A673 (cell line): Measurements from ENCODE around the gene FILIP1. TPM values are rescaled to one million over a fixed set of nuclear protein-coding genes. Genes with fewer than 3 reads are reported as not detected.
"Not testable (repeated sequence)": the region's sequence is repeated elsewhere in the genome, so short reads cannot be mapped to it uniquely, and the experiment has no call there.

ENCODE experiments used
- BruUV-seq: library from RNA; stranded (reverse); fragments of 400-500 nt; replicated peaks from 2 replicates; lab custom pipeline; 2021; lab: Mats Ljungman, UMichigan
- CTCF ChIA-PET: fragments of 300-600 bp; sonication (Branson Sonifier 250); formaldehyde crosslinking; loops from one replicate; lab custom pipeline; 2022; ENCODE audit warnings: antibody characterized with exemption; lab: Charles Lee
- POLR2A ChIA-PET: fragments of 300-600 bp; sonication (Branson Sonifier 250); formaldehyde crosslinking; loops from one replicate; lab custom pipeline; 2022; ENCODE audit warnings: antibody characterized with exemption; ENCODE audit not compliant: low non-redundant PET; lab: Charles Lee
- DNase-seq: peaks from one replicate; pipeline ENCODE4 v3.0.0-alpha.2; 2015; ENCODE audit warnings: low spot score
- H3K27ac ChIP-seq: fragments of 200-600 bp; sonication (generic); 2 replicates; pipeline ENCODE4 v1.5.1; 2016; ENCODE audit warnings: mixed run types, low read depth, mild to moderate bottlenecking, mixed read lengths, antibody characterized with exemption, low read length; ENCODE audit not compliant: poor library complexity, severe bottlenecking
- H3K27me3 ChIP-seq: fragments of 200-600 bp; sonication (generic); replicated peaks from 2 replicates; pipeline ENCODE4 v1.6.1; 2017; ENCODE audit warnings: mixed run types, low read depth, mild to moderate bottlenecking, mixed read lengths, antibody characterized with exemption, low read length; ENCODE audit not compliant: insufficient read depth, poor library complexity
- H3K36me3 ChIP-seq: fragments of 200-600 bp; sonication (generic); 2 replicates; pipeline ENCODE4 v1.6.1; 2016; ENCODE audit warnings: mixed run types, mild to moderate bottlenecking, mixed read lengths, antibody characterized with exemption, low read length; ENCODE audit not compliant: insufficient read depth, poor library complexity, severe bottlenecking
- H3K4me1 ChIP-seq: fragments of 200-600 bp; sonication (generic); 2 replicates; pipeline ENCODE4 v1.6.1; 2017; ENCODE audit warnings: mixed run types, mild to moderate bottlenecking, mixed read lengths, antibody characterized with exemption, low read length; ENCODE audit not compliant: insufficient read depth, poor library complexity, severe bottlenecking
- H3K4me3 ChIP-seq: fragments of 200-600 bp; sonication (generic); 2 replicates; pipeline ENCODE4 v1.5.1; 2016; ENCODE audit warnings: low read depth, mixed run types, mild to moderate bottlenecking, mixed read lengths, low read length; ENCODE audit not compliant: poor library complexity, severe bottlenecking
- H3K9me3 ChIP-seq: fragments of 200-600 bp; sonication (generic); 2 replicates; pipeline ENCODE4 v1.6.1; 2016; ENCODE audit warnings: mixed run types, low read depth, mild to moderate bottlenecking, mixed read lengths, antibody characterized with exemption, low read length; ENCODE audit not compliant: poor library complexity, severe bottlenecking
- CTCF ChIP-seq: fragments of 300-800, 200-600 bp; sonication (generic); conservative IDR thresholded peaks from 2 replicates; pipeline ENCODE4 v1.5.1; 2017; ENCODE audit warnings: low read depth, mild to moderate bottlenecking, antibody characterized with exemption, low read length, moderate library complexity, mixed read lengths
- EZH2 ChIP-seq: fragments of 200-600 bp; sonication (generic); IDR thresholded peaks from 2 replicates; pipeline ENCODE4 v1.6.1; 2017; ENCODE audit warnings: borderline replicate concordance, low read depth, mild to moderate bottlenecking, mixed read lengths, antibody characterized with exemption, low read length; ENCODE audit not compliant: poor library complexity, severe bottlenecking
- intact Hi-C: fragments of 100-400 bp; cut with micrococcal nuclease; formaldehyde crosslinking; loops from one replicate; pipeline ENCODE4 v1.10.0; 2022; ENCODE audit not compliant: unreplicated experiment
- total RNA-seq: library from RNA; stranded (reverse); gene quantifications from 2 replicates; pipeline ENCODE4 v1.2.3, GENCODE V29; 2021

FILIP1 gene
- total RNA-seq, 1 experiment from 2014 or later = 0.32 TPM

GRCh38 chr6:75438013-75438431 lies 55.6 kb downstream of the FILIP1 start:
- ChIA-PET POLR2A (no interaction called here), CTCF (no interaction called here)
- Histone ChIP-seq H3K4me3 (no peak overlapping the region), H3K4me1 (no peaks in the 10 kb centered on the region), H3K9me3 (no peaks in the 10 kb centered on the region), H3K27ac (no peak overlapping the region), H3K27me3 (no peaks in the 10 kb centered on the region), H3K36me3 (no peaks in the 10 kb centered on the region)
- TF ChIP-seq CTCF (no peak), EZH2 (no peak)
- no TSS peak for BruUV-seq
- DNase-seq = no peak
- intact Hi-C loops = no loop called here

- H3K27me3 ChIP-seq = no peaks in the 10 kb centered on the region
- intact Hi-C loops = no loop called here
- H3K9me3 ChIP-seq = no peaks in the 10 kb centered on the region
- no TSS peak for BruUV-seq
- no peaks in the 10 kb centered on the region for H3K4me1 ChIP-seq
- no peaks in the 10 kb centered on the region for H3K36me3 ChIP-seq
- POLR2A ChIA-PET = no interaction called here
- CTCF ChIA-PET = no interaction called here
- H3K4me3 ChIP-seq = no peak overlapping the region
- no peak for DNase-seq
- no peak overlapping the region for H3K27ac ChIP-seq
- TF ChIP-seq EZH2 (no peak), CTCF (no peak)
These were observed 56.1 kb downstream of the FILIP1 start for GRCh38 chr6:75437421-75437891.

- no peak overlapping the region for H3K4me3 ChIP-seq
- no peaks in the 10 kb centered on the region for H3K27me3 ChIP-seq
- BruUV-seq = no TSS peak
- intact Hi-C loops = no loop called here
- no peak for DNase-seq
- no peaks in the 10 kb centered on the region for H3K9me3 ChIP-seq
- POLR2A ChIA-PET = no interaction called here
- CTCF ChIA-PET = no interaction called here
- TF ChIP-seq CTCF (no peak), EZH2 (no peak)
- no peaks in the 10 kb centered on the region for H3K4me1 ChIP-seq
- no peak overlapping the region for H3K27ac ChIP-seq
- H3K36me3 ChIP-seq = no peaks in the 10 kb centered on the region
These were observed 56.7 kb downstream of the FILIP1 start for GRCh38 chr6:75436869-75437268.

- H3K9me3 ChIP-seq, H3K4me1 ChIP-seq, DNase-seq, BruUV-seq, H3K27me3 ChIP-seq, intact Hi-C loops, POLR2A ChIA-PET, H3K36me3 ChIP-seq, H3K27ac ChIP-seq, H3K4me3 ChIP-seq, CTCF ChIA-PET: not testable (repeated sequence)
These were observed 60.8 kb downstream of the FILIP1 start for GRCh38 chr6:75432809-75433208.
